ENCODE results near the gene KCTD7.
"Not testable (repeated sequence)": the region's sequence is repeated elsewhere in the genome, so short reads cannot be mapped to it uniquely, and the experiment has no call there.

The KCTD7 gene

GRCh38 chr7:66628361-66629221, at the start of gene KCTD7:
Gene KCTD7 (plus strand): TSS chr7:66628881. CDS start chr7:66629065, 184 bp downstream.
- H3K9me3 ChIP-seq (ENCODE audit: insufficient read depth, low read depth, low read length), result no peaks in the 10 kb centered on the region
- peak within 1 kb of the TSS; percentile 72; the same call in 1 of the 2 replicates for H3K9ac ChIP-seq (ENCODE audit: low read depth, low read length)
- H3K4me1 ChIP-seq (ENCODE audit: insufficient read depth, low read length), result no peaks in the 10 kb centered on the region
- peak within 1 kb of the TSS; percentile 76 for H3K4me3 ChIP-seq (ENCODE audit: low read length)
- H3K27ac ChIP-seq (ENCODE audit: low read length), result peak within 1 kb of the TSS; percentile 18
- no peaks in the 10 kb centered on the region; the same call in 1 of the 2 replicates for H3K27me3 ChIP-seq (ENCODE audit: insufficient read depth, low read length)
- peaks cover 5% of the 10 kb centered on the region; the same call in 1 of the 2 replicates for H3K36me3 ChIP-seq (ENCODE audit: insufficient read depth, low read depth, low read length)

- H3K36me3 ChIP-seq (ENCODE audit: insufficient read depth, low read depth, low read length), result peaks cover 32% of the 10 kb centered on the region
These were observed 48.3 kb upstream of the KCTD7 start for GRCh38 chr7:66580380-66580779.

GRCh38 chr7:66582816-66583489, 45.7 kb upstream of the KCTD7 start:
- H3K4me3 ChIP-seq (ENCODE audit: low read length); H3K4me1 ChIP-seq (ENCODE audit: insufficient read depth, low read length); H3K27me3 ChIP-seq (ENCODE audit: insufficient read depth, low read length); H3K27ac ChIP-seq (ENCODE audit: low read length); H3K9me3 ChIP-seq (ENCODE audit: insufficient read depth, low read depth, low read length); H3K9ac ChIP-seq (ENCODE audit: low read depth, low read length): not testable (repeated sequence)
- peaks cover 15% of the 10 kb centered on the region for H3K36me3 ChIP-seq (ENCODE audit: insufficient read depth, low read depth, low read length)

More at GRCh38 chr7:66580380-66580779, 48.3 kb upstream of the KCTD7 start:
- H3K9me3 ChIP-seq (ENCODE audit: insufficient read depth, low read depth, low read length); H3K27ac ChIP-seq (ENCODE audit: low read length); H3K9ac ChIP-seq (ENCODE audit: low read depth, low read length); H3K27me3 ChIP-seq (ENCODE audit: insufficient read depth, low read length); H3K4me1 ChIP-seq (ENCODE audit: insufficient read depth, low read length); H3K4me3 ChIP-seq (ENCODE audit: low read length): not testable (repeated sequence)

GRCh38 chr7:66583490-66584110, 45.1 kb upstream of the KCTD7 start:
- Histone ChIP-seq H3K9ac (ENCODE audit: low read depth, low read length) (no peak overlapping the region), H3K9me3 (ENCODE audit: insufficient read depth, low read depth, low read length) (no peaks in the 10 kb centered on the region), H3K4me1 (ENCODE audit: insufficient read depth, low read length) (no peaks in the 10 kb centered on the region), H3K36me3 (ENCODE audit: insufficient read depth, low read depth, low read length) (peaks cover 15% of the 10 kb centered on the region), H3K27me3 (ENCODE audit: insufficient read depth, low read length) (no peaks in the 10 kb centered on the region), H3K27ac (ENCODE audit: low read length) (no peak overlapping the region), H3K4me3 (ENCODE audit: low read length) (no peak overlapping the region)

- H3K4me1 ChIP-seq (ENCODE audit: insufficient read depth, low read length), result no peaks in the 10 kb centered on the region
- H3K27me3 ChIP-seq (ENCODE audit: insufficient read depth, low read length), result no peaks in the 10 kb centered on the region
- H3K9me3 ChIP-seq (ENCODE audit: insufficient read depth, low read depth, low read length), result no peaks in the 10 kb centered on the region
- H3K9ac ChIP-seq (ENCODE audit: low read depth, low read length), result no peak overlapping the region
- H3K4me3 ChIP-seq (ENCODE audit: low read length), result no peak overlapping the region
- H3K36me3 ChIP-seq (ENCODE audit: insufficient read depth, low read depth, low read length), result peaks cover 15% of the 10 kb centered on the region
- H3K27ac ChIP-seq (ENCODE audit: low read length), result no peak overlapping the region
These were observed 42.5 kb upstream of the KCTD7 start for GRCh38 chr7:66586181-66586580.

GRCh38 chr7:66588226-66588625, 40.5 kb upstream of the KCTD7 start:
- not testable (repeated sequence) for H3K4me3 ChIP-seq (ENCODE audit: low read length); H3K9ac ChIP-seq (ENCODE audit: low read depth, low read length); H3K36me3 ChIP-seq (ENCODE audit: insufficient read depth, low read depth, low read length); H3K27me3 ChIP-seq (ENCODE audit: insufficient read depth, low read length); H3K4me1 ChIP-seq (ENCODE audit: insufficient read depth, low read length); H3K27ac ChIP-seq (ENCODE audit: low read length); H3K9me3 ChIP-seq (ENCODE audit: insufficient read depth, low read depth, low read length)

GRCh38 chr7:66588856-66589570, 39.7 kb upstream of the KCTD7 start:
- H3K9me3 ChIP-seq (ENCODE audit: insufficient read depth, low read depth, low read length); H3K36me3 ChIP-seq (ENCODE audit: insufficient read depth, low read depth, low read length); H3K4me1 ChIP-seq (ENCODE audit: insufficient read depth, low read length); H3K9ac ChIP-seq (ENCODE audit: low read depth, low read length); H3K27ac ChIP-seq (ENCODE audit: low read length); H3K27me3 ChIP-seq (ENCODE audit: insufficient read depth, low read length); H3K4me3 ChIP-seq (ENCODE audit: low read length): not testable (repeated sequence)

GRCh38 chr7:66590302-66591057, 38.2 kb upstream of the KCTD7 start:
- H3K4me1 ChIP-seq (ENCODE audit: insufficient read depth, low read length); H3K36me3 ChIP-seq (ENCODE audit: insufficient read depth, low read depth, low read length); H3K9me3 ChIP-seq (ENCODE audit: insufficient read depth, low read depth, low read length); H3K9ac ChIP-seq (ENCODE audit: low read depth, low read length); H3K27ac ChIP-seq (ENCODE audit: low read length); H3K27me3 ChIP-seq (ENCODE audit: insufficient read depth, low read length): not testable (repeated sequence)
- H3K4me3 ChIP-seq (ENCODE audit: low read length), result peak overlapping the region; percentile 88

- not testable (repeated sequence) for H3K27me3 ChIP-seq (ENCODE audit: insufficient read depth, low read length)
These were observed 37.5 kb upstream of the KCTD7 start for GRCh38 chr7:66591058-66591798.

GRCh38 chr7:66591799-66592596, 36.7 kb upstream of the KCTD7 start:
- Histone ChIP-seq H3K4me3 (ENCODE audit: low read length) (peak overlapping the region; percentile 88), H3K4me1 (ENCODE audit: insufficient read depth, low read length) (no peaks in the 10 kb centered on the region), H3K9me3 (ENCODE audit: insufficient read depth, low read depth, low read length) (peaks cover 7% of the 10 kb centered on the region), H3K9ac (ENCODE audit: low read depth, low read length) (peak overlapping the region; percentile 93), H3K36me3 (ENCODE audit: insufficient read depth, low read depth, low read length) (no peaks in the 10 kb centered on the region), H3K27me3 (ENCODE audit: insufficient read depth, low read length) (no peaks in the 10 kb centered on the region), H3K27ac (ENCODE audit: low read length) (peak overlapping the region; percentile 54)

More at GRCh38 chr7:66591058-66591798, 37.5 kb upstream of the KCTD7 start:
- Histone ChIP-seq H3K4me3 (ENCODE audit: low read length) (peak overlapping the region; percentile 88), H3K9ac (ENCODE audit: low read depth, low read length) (peak overlapping the region; percentile 93)
- H3K4me1 ChIP-seq (ENCODE audit: insufficient read depth, low read length); H3K36me3 ChIP-seq (ENCODE audit: insufficient read depth, low read depth, low read length); H3K27ac ChIP-seq (ENCODE audit: low read length); H3K9me3 ChIP-seq (ENCODE audit: insufficient read depth, low read depth, low read length): not testable (repeated sequence)

Measured in iPS-20b (cell line).